Measurements from ENCODE around the gene GNAI3.

The GNAI3 gene

GRCh38 chr1:109649491-109649914 is 101.1 kb downstream of the GNAI3 start:
- DNase-seq (ENCODE audit: low read depth): no peak
- TF ChIP-seq CTCF (IDR thresholded peaks at IDR 0.05; ENCODE audit: low read depth, low read length, missing control alignments): no peak
- in situ Hi-C loops (cut with HindIII; ENCODE audit: low sequenced_read_pairs): loop anchor here (10.0 kb wide), 3 partner anchors 115 to 355 kb away; partner anchors contain the start of genes EPS8L3 and GPR61
- peak overlapping the region; percentile 19 for H3K4me3 ChIP-seq (ENCODE audit: low read depth, low read length)

GRCh38 chr1:109650609-109651008 is 102.2 kb downstream of the GNAI3 start:
- DNase-seq (ENCODE audit: low read depth): no peak
- in situ Hi-C loops (cut with HindIII; ENCODE audit: low sequenced_read_pairs): loop anchor here (5.0 kb wide), 1 partner anchor 57 kb away; no protein-coding TSS in a partner anchor
- no peak for TF ChIP-seq CTCF (IDR thresholded peaks at IDR 0.05; ENCODE audit: low read depth, low read length, missing control alignments)
- H3K4me3 ChIP-seq (ENCODE audit: low read depth, low read length): no peak overlapping the region

GRCh38 chr1:109652402-109652801 is 104.0 kb downstream of the GNAI3 start:
- no peak for TF ChIP-seq CTCF (IDR thresholded peaks at IDR 0.05; ENCODE audit: low read depth, low read length, missing control alignments)
- in situ Hi-C loops (cut with HindIII; ENCODE audit: low sequenced_read_pairs): loop anchor here (5.0 kb wide), 1 partner anchor 55 kb away; no protein-coding TSS in a partner anchor
- H3K4me3 ChIP-seq (ENCODE audit: low read depth, low read length): no peak overlapping the region
- DNase-seq (ENCODE audit: low read depth): no peak

- no peak for TF ChIP-seq CTCF (IDR thresholded peaks at IDR 0.05; ENCODE audit: low read depth, low read length, missing control alignments)
- no peak for DNase-seq (ENCODE audit: low read depth)
- H3K4me3 ChIP-seq (ENCODE audit: low read depth, low read length): no peak overlapping the region
- in situ Hi-C loops (cut with HindIII; ENCODE audit: low sequenced_read_pairs): loop anchor here (5.0 kb wide), 1 partner anchor 54 kb away; no protein-coding TSS in a partner anchor
Measured at GRCh38 chr1:109653306-109653705, 104.9 kb downstream of the GNAI3 start.

GRCh38 chr1:109654519-109654918 is 106.1 kb downstream of the GNAI3 start:
- in situ Hi-C loops (cut with HindIII; ENCODE audit: low sequenced_read_pairs): loop anchor here (5.0 kb wide), 1 partner anchor 53 kb away; no protein-coding TSS in a partner anchor
- TF ChIP-seq CTCF (IDR thresholded peaks at IDR 0.05; ENCODE audit: low read depth, low read length, missing control alignments): no peak
- no peak overlapping the region for H3K4me3 ChIP-seq (ENCODE audit: low read depth, low read length)
- DNase-seq (ENCODE audit: low read depth): no peak

- TF ChIP-seq CTCF (IDR thresholded peaks at IDR 0.05; ENCODE audit: low read depth, low read length, missing control alignments): peak; percentile 29
- no peak for DNase-seq (ENCODE audit: low read depth)
- H3K4me3 ChIP-seq (ENCODE audit: low read depth, low read length): peak within 1 kb of the TSS; percentile 69
- in situ Hi-C loops (cut with HindIII; ENCODE audit: low sequenced_read_pairs): no loop called here
Measured at GRCh38 chr1:109655615-109656519, 107.5 kb downstream of the GNAI3 start, which contains the start of gene GSTM4. GSTM4 (plus strand) TSS chr1:109656099; CDS start chr1:109656390, 291 bp downstream.
